Fibroblast of villous mesenchyme (primary cell): ENCODE results near the gene PLCL1. TPM values are rescaled to one million over a fixed set of nuclear protein-coding genes. Genes with fewer than 3 reads are reported as not detected.
"Not testable (repeated sequence)": the region's sequence is repeated elsewhere in the genome, so short reads cannot be mapped to it uniquely, and the experiment has no call there.

Experiments
- DNase-seq: peaks from one replicate; pipeline ENCODE4 v3.0.0-alpha.2; 2010; ENCODE audit warnings: low read depth
- H3K4me3 ChIP-seq: 2 replicates; pipeline ENCODE4 v1.5.1; 2011; ENCODE audit warnings: low read depth, mild to moderate bottlenecking, low read length
- CTCF ChIP-seq: IDR thresholded peaks from 2 replicates; pipeline ENCODE4 v1.5.1; 2012; ENCODE audit warnings: low read depth, mild to moderate bottlenecking, low read length; ENCODE audit not compliant: insufficient read depth
- total RNA-seq: library from RNA; depleted of rRNA; stranded (reverse); fragments of >200 nt; gene quantifications from 2 replicates; pipeline ENCODE4 v1.2.3, GENCODE V29; 2012

PLCL1 gene
- total RNA-seq, 1 donor: 0.43 TPM

DNA sequence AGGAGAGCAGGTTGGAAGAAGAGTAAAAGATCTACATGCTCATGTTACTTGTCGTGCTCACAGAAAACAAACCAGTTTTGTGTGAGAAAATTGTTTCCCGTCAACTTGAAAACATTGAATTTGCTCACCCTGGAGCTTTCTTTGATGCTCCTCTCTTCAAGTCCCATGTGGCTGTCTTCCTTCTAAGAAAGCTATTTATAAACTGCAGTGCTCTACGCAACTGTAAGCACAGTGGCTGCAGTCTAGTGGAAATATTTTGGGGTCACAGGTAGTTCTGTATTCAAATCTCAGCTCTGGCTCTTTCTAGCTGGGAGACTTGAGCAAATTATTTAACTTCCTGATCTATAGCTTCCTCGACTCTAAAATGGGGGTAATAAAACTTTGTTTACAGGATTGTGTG, 211.8 kb downstream of the PLCL1 start:
- TF ChIP-seq CTCF: no peak
- no peak for DNase-seq
- H3K4me3 ChIP-seq: no peak overlapping the region

- TF ChIP-seq CTCF: no peak
- H3K4me3 ChIP-seq: no peak overlapping the region
- DNase-seq: no peak
These were observed 212.7 kb downstream of the PLCL1 start for GRCh38 chr2:198017068-198017467.

- no peak for DNase-seq
- no peak overlapping the region for H3K4me3 ChIP-seq
- no peak for TF ChIP-seq CTCF
These were observed 224.6 kb downstream of the PLCL1 start for GRCh38 chr2:198028955-198029354.

GRCh38 chr2:198029576-198029975, 225.2 kb downstream of the PLCL1 start:
- DNase-seq, H3K4me3 ChIP-seq: not testable (repeated sequence)

DNA sequence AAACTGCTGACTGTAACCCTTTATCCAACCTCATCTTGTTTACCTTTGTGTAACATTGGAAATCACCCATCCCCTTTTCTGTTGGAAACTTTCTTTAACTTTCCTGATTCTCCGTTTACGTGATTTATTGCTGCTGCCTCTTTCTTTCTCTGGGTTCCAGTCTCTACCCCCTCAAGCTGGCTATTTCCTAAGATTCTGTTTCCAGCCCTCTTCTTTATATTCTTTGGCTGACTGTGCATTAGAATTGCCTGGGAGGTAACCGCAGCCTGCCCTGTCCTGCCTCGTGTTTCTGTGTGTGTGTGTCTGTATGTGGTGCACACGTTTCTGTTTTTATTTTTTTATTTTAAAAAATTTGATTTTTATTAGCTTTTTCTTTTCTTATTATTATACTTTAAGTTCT, 229.2 kb downstream of the PLCL1 start:
- no peak for DNase-seq
- no peak overlapping the region for H3K4me3 ChIP-seq
- no peak for TF ChIP-seq CTCF

GRCh38 chr2:198036029-198036879, 231.9 kb downstream of the PLCL1 start:
- no peak overlapping the region for H3K4me3 ChIP-seq
- DNase-seq: no peak
- TF ChIP-seq CTCF: no peak

DNA sequence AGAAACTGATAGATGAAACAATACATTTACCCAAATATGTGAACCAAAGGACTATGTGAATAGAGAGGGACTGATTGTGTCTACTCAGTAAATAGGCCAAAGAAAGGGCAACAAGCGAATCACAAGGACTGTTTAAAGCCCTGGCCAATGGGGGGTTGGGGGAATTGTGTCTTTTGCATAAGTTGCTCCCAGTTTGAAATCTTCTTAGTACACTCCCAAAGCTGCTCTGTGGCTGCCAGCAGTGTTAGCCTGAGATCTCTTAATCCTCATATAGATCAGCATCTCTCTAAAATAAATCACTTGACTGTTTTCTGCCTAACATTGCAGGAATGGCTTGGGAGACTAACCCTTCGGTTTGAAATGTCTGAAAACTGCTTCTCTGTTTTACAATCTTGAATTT, 236.4 kb downstream of the PLCL1 start:
- no peak for DNase-seq
- no peak for TF ChIP-seq CTCF
- no peak overlapping the region for H3K4me3 ChIP-seq
